HepG2 (cell line): ENCODE measurements around the gene SOX13. TPM values are rescaled to one million over a fixed set of nuclear protein-coding genes. Genes with fewer than 3 reads are reported as not detected.

ENCODE experiments used
- ATAC-seq: fragments of 200-7000 bp; cut with Tn5 transposase; 3 replicates; pipeline ENCODE4 v1.9.1; 2020; ENCODE audit warnings: mild to moderate bottlenecking, moderate library complexity
- BruUV-seq: library from RNA; stranded (reverse); fragments of 400-500 nt; replicated peaks from 2 replicates; lab custom pipeline; 2021; lab: Mats Ljungman, UMichigan
- CTCF ChIA-PET: fragments of 300-600 bp; formaldehyde crosslinking; extraction: SDS; loops from one replicate; lab custom pipeline; 2021; ENCODE audit warnings: low total read pairs, inconsistent platforms, low intra/inter-chr PET ratio; lab: Yijun Ruan, JAX
- POLR2A ChIA-PET: fragments of 350-600 bp; sonication (Branson Sonifier 250); formaldehyde crosslinking; loops from one replicate; lab custom pipeline; 2020; ENCODE audit warnings: antibody characterized with exemption, inconsistent platforms; lab: Yijun Ruan, JAX
- DNase-seq: peaks from one replicate; pipeline ENCODE4 v3.0.0-alpha.2; 2015; ENCODE audit warnings: low spot score
- FAIRE-seq: peaks from 3 replicates; lab custom pipeline; 2011; peaks lifted over from hg19 to GRCh38; lab: Jason Lieb, UNC
- H2AFZ ChIP-seq: one replicate; pipeline ENCODE4 v1.6.1; 2011; ENCODE audit warnings: low read length, inconsistent platforms
- H3K27ac ChIP-seq: fragments of 300-600 bp; 3 replicates; pipeline ENCODE4 v1.8.0; 2011; ENCODE audit warnings: mixed run types, mild to moderate bottlenecking, mixed read lengths, low read length, inconsistent platforms; ENCODE audit not compliant: insufficient read depth; ENCODE audit errors: extremely low read length
- H3K27me3 ChIP-seq, 2 experiments: fragments of 200-600 bp in 1 of 2; 2 replicates in 1 of 2; 3 replicates in 1 of 2; pipeline versions ENCODE4 v1.6.0 to v1.8.0; 2011; ENCODE audit warnings: low read length in 2 of 2, mild to moderate bottlenecking in 2 of 2, moderate library complexity in 2 of 2, inconsistent platforms in 1 of 2; ENCODE audit not compliant: insufficient read depth in 2 of 2, control insufficient read depth in 1 of 2
- H3K36me3 ChIP-seq, 2 experiments: fragments of 200-600 bp in 1 of 2; replicated peaks in 1 of 2; 2 replicates in 1 of 2; 3 replicates in 1 of 2; pipeline versions ENCODE4 v1.5.1 to v1.8.0; 2011; ENCODE audit warnings: low read length in 2 of 2, inconsistent platforms in 1 of 2; ENCODE audit not compliant: insufficient read depth in 2 of 2, control insufficient read depth in 1 of 2
- H3K4me1 ChIP-seq: 2 replicates; pipeline ENCODE4 v1.5.1; 2012; ENCODE audit warnings: low read length, inconsistent platforms; ENCODE audit not compliant: insufficient read depth
- H3K4me2 ChIP-seq: 2 replicates; pipeline ENCODE4 v1.6.0; 2011; ENCODE audit warnings: low read depth, low read length, inconsistent platforms
- H3K4me3 ChIP-seq, 3 experiments: fragments of 200-600 bp in 1 of 3; sonication (generic), shearing (Covaris generic) in 1 of 3; replicated peaks in 1 of 3; 2 replicates each; pipeline ENCODE4 v1.5.1; 2011 to 2016; ENCODE audit warnings: low read length in 3 of 3, inconsistent platforms in 2 of 3, low read depth in 2 of 3, mild to moderate bottlenecking in 2 of 3, control low read depth in 1 of 3, mixed read lengths in 1 of 3; ENCODE audit not compliant: insufficient read depth in 1 of 3
- H3K79me2 ChIP-seq: one replicate; pipeline ENCODE4 v1.6.1; 2011; ENCODE audit warnings: low read length, inconsistent platforms; ENCODE audit not compliant: insufficient read depth
- H3K9ac ChIP-seq: 2 replicates; pipeline ENCODE4 v1.6.0; 2011; ENCODE audit warnings: mild to moderate bottlenecking, low read depth, low read length, inconsistent platforms; ENCODE audit not compliant: insufficient read depth
- H3K9me3 ChIP-seq: 2 replicates; pipeline ENCODE4 v1.5.1; 2012; ENCODE audit warnings: mild to moderate bottlenecking, low read length
- H4K20me1 ChIP-seq: 2 replicates; pipeline ENCODE4 v1.6.0; 2011; ENCODE audit warnings: inconsistent platforms, mild to moderate bottlenecking, low read length, moderate library complexity; ENCODE audit not compliant: insufficient read depth
- ELF3 ChIP-seq: IDR thresholded peaks from 2 replicates; pipeline ENCODE4 v1.6.1; 2016; ENCODE audit warnings: missing genetic modification reagents, missing compliant biosample characterization
- FLYWCH1 ChIP-seq: sonication (generic); formaldehyde crosslinking; IDR thresholded peaks from 2 replicates; pipeline ENCODE4 v1.8.1; 2023; ENCODE audit warnings: mild to moderate bottlenecking, missing genetic modification reagents
- HNRNPH1 ChIP-seq: fragments of 200-400 bp; formaldehyde crosslinking; optimal IDR thresholded peaks from 2 replicates; pipeline ENCODE3; 2017; ENCODE audit warnings: mild to moderate bottlenecking, low read depth, low read length
- NBN ChIP-seq: fragments of 450-650 bp; conservative IDR thresholded peaks from 2 replicates; pipeline ENCODE4 v1.6.1; 2017
- PPARG ChIP-seq: conservative IDR thresholded peaks from 2 replicates; pipeline ENCODE4 v1.6.1; 2016; ENCODE audit warnings: missing biosample characterization, missing genetic modification reagents
- WGBS: methylation state at CpG from one replicate; pipeline ENCODE4 v1.1.6; 2017; ENCODE audit warnings: low lambda C conversion rate; 5-methylcytosine and 5-hydroxymethylcytosine counted together
- in situ Hi-C: cut with HindIII; loops from 2 replicates; pipeline ENCODE4 v1.10.0; 2017; ENCODE audit warnings: low pct_unique_long_range_greater_than_20kb; ENCODE audit not compliant: extremely low pct_ligation_motif_present
- intact Hi-C: fragments of 100-400 bp; cut with micrococcal nuclease; formaldehyde crosslinking; loops from one replicate; pipeline ENCODE4 v1.10.0; 2022; ENCODE audit not compliant: unreplicated experiment
- polyA plus RNA-seq, 8 experiments: library from polyadenylated mRNA; depleted of rRNA in 3 of 8; stranded (reverse) in 7 of 8; unstranded in 1 of 8; fragments of >200 nt; fragmentation: Illumina TruSeq in 4 of 8; extraction: Trizol in 4 of 8; gene quantifications; 2 replicates each; pipeline versions ENCODE4 v1.2.1 to v1.2.3, GENCODE V29; 2011 to 2016; ENCODE audit warnings: low read depth in 4 of 8, missing spikeins in 1 of 8, mixed read lengths in 1 of 8; ENCODE audit not compliant: insufficient read depth in 1 of 8
- total RNA-seq, 5 experiments: library from RNA; depleted of rRNA; stranded (reverse); fragments of >200 nt; fragmentation: Illumina TruSeq; extraction: Trizol; gene quantifications; 2 replicates each; pipeline ENCODE4 v1.2.3, GENCODE V29; 2016; ENCODE audit warnings: low read depth in 1 of 5
- TF ChIP-seq, protein P1 (sequence below): sonication (generic); formaldehyde crosslinking; IDR thresholded peaks from 2 replicates; pipeline ENCODE4 v1.4.0; 2020; ENCODE audit warnings: missing genetic modification reagents
- TF ChIP-seq, protein P2 (sequence below): IDR thresholded peaks from 2 replicates; pipeline ENCODE4 v1.6.1; 2012; ENCODE audit warnings: low read depth, low read length, improper control_type of control experiment
- TF ChIP-seq, protein P3 (sequence below): sonication (generic); formaldehyde crosslinking; IDR thresholded peaks from 2 replicates; pipeline ENCODE4 v1.8.1; 2023; ENCODE audit warnings: missing genetic modification reagents, inconsistent platforms, borderline replicate concordance
- TF ChIP-seq, protein P4 (sequence below): sonication (generic); formaldehyde crosslinking; IDR thresholded peaks from 2 replicates; pipeline ENCODE4 v1.5.0; 2020; ENCODE audit warnings: missing genetic modification reagents

SOX13 gene
- total and polyA plus RNA-seq, 2 of the 13 experiments (the other 11 are each of a cell fraction or from before 2014, with no cell fraction given) = 13.3 to 15.8 TPM

DNA sequence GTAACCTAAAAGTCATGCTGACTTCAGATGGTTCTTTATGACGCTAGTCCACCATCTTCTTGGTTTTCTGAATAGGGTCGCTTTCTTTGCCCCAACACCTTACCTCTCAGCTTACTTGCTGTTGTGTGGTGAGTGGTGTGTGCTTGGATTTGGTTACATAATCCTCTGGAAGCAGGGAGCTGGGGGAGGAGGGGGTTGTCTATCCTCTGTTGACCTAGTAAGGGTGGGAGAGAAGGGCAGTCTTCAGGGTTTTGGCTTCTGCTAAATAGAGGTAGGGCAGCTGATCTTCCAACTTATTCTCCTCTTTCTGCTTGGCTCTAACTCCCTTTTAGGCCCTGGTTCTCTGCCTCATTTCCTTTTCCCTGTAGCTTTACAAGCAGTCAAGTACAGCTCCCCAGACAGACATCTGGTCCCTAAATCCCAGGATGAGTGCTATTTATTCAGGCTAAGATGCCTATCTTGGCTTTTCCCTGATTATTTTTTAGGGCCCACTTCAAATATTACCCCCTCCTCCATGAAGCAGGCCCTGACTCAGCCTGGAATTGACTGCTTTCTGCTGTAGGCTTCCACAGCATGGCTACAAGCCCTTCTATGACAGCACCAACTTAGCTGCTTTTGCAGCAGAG, 99.6 kb downstream of the SOX13 start:
- 59% methylated on average over 2 of the region's 2 CpGs for WGBS
- ChIA-PET CTCF (no interaction called here), POLR2A (no interaction called here)
- Histone ChIP-seq H2AFZ (no peak overlapping the region), H3K27ac (no peak overlapping the region), H3K9me3 (peaks cover 25% of the 10 kb centered on the region), H3K36me3 (no peaks in the 10 kb centered on the region), H3K4me2 (no peak overlapping the region), H3K9ac (no peak overlapping the region), H3K79me2 (no peaks in the 10 kb centered on the region), H3K4me3 (no peak overlapping the region), H4K20me1 (no peaks in the 10 kb centered on the region), H3K27me3 (0 out of 5 replicates have a peak, but pooled peaks cover 0 to 7% of the 10 kb centered on the region in 2 experiments), H3K4me1 (peaks cover 24% of the 10 kb centered on the region)
- ATAC-seq = no peak
- FAIRE-seq = no peak
- intact Hi-C loops = no loop called here
- no peak for DNase-seq
- BruUV-seq = no TSS peak
- TF ChIP-seq, protein P1, sequence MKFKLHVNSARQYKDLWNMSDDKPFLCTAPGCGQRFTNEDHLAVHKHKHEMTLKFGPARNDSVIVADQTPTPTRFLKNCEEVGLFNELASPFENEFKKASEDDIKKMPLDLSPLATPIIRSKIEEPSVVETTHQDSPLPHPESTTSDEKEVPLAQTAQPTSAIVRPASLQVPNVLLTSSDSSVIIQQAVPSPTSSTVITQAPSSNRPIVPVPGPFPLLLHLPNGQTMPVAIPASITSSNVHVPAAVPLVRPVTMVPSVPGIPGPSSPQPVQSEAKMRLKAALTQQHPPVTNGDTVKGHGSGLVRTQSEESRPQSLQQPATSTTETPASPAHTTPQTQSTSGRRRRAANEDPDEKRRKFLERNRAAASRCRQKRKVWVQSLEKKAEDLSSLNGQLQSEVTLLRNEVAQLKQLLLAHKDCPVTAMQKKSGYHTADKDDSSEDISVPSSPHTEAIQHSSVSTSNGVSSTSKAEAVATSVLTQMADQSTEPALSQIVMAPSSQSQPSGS (CRISPR knock-in tag) = no peak
- TF ChIP-seq, protein P2, sequence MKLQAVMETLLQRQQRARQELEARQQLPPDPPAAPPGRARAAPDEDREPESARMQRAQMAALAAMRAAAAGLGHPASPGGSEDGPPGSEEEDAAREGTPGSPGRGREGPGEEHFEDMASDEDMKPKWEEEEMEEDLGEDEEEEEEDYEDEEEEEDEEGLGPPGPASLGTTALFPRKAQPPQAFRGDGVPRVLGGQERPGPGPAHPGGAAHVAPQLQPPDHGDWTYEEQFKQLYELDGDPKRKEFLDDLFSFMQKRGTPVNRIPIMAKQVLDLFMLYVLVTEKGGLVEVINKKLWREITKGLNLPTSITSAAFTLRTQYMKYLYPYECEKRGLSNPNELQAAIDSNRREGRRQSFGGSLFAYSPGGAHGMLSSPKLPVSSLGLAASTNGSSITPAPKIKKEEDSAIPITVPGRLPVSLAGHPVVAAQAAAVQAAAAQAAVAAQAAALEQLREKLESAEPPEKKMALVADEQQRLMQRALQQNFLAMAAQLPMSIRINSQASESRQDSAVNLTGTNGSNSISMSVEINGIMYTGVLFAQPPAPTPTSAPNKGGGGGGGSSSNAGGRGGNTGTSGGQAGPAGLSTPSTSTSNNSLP = no peak
- TF ChIP-seq PPARG (CRISPR knock-in tag) = no peak
- TF ChIP-seq FLYWCH1 (CRISPR knock-in tag) = no peak
- TF ChIP-seq HNRNPH1 = no peak
- TF ChIP-seq, protein P3, sequence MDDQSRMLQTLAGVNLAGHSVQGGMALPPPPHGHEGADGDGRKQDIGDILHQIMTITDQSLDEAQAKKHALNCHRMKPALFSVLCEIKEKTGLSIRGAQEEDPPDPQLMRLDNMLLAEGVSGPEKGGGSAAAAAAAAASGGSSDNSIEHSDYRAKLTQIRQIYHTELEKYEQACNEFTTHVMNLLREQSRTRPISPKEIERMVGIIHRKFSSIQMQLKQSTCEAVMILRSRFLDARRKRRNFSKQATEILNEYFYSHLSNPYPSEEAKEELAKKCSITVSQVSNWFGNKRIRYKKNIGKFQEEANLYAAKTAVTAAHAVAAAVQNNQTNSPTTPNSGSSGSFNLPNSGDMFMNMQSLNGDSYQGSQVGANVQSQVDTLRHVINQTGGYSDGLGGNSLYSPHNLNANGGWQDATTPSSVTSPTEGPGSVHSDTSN (CRISPR knock-in tag) = no peak
- TF ChIP-seq, protein P4, sequence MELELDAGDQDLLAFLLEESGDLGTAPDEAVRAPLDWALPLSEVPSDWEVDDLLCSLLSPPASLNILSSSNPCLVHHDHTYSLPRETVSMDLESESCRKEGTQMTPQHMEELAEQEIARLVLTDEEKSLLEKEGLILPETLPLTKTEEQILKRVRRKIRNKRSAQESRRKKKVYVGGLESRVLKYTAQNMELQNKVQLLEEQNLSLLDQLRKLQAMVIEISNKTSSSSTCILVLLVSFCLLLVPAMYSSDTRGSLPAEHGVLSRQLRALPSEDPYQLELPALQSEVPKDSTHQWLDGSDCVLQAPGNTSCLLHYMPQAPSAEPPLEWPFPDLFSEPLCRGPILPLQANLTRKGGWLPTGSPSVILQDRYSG = no peak
- TF ChIP-seq ELF3 (CRISPR knock-in tag) = no peak
- no peak for TF ChIP-seq NBN
- in situ Hi-C loops = no loop called here
